Stimulated activated effector memory CD8-positive, alpha-beta T cell treated with anti-CD3 and anti-CD28 coated beads, Interleukin-12 subunit alpha, Interleukin-12 subunit beta, amount 100 ng/mL, for 72 hours (primary cell): ENCODE results near the gene PDZD4.

Source experiments
- ATAC-seq: fragments of 150-1000 bp; cut with Tn5 transposase; 2 replicates; pipeline ENCODE4 v1.10.0; 2021
- DNase-seq, 2 donors: peaks; one replicate each; pipeline ENCODE4 v3.0.0; 2021 to 2022; ENCODE audit warnings: low spot score in 2 of 2
- H3K27ac Mint-ChIP-seq: one replicate; pipeline ENCODE4 v1.8.0; 2022; ENCODE audit warnings: mild to moderate bottlenecking, mixed read lengths
- H3K36me3 Mint-ChIP-seq: one replicate; pipeline ENCODE4 v1.8.0; 2022; ENCODE audit warnings: mild to moderate bottlenecking, mixed read lengths
- H3K4me1 Mint-ChIP-seq: one replicate; pipeline ENCODE4 v1.8.0; 2022; ENCODE audit warnings: mixed read lengths
- H3K4me3 Mint-ChIP-seq: one replicate; pipeline ENCODE4 v1.8.0; 2022; ENCODE audit warnings: mild to moderate bottlenecking, mixed read lengths
- H3K9me3 Mint-ChIP-seq: one replicate; pipeline ENCODE4 v1.8.0; 2022; ENCODE audit warnings: mixed read lengths

The PDZD4 gene

GRCh38 chrX:153761863-153762262 is 68.5 kb downstream of the PDZD4 start:
- no peak overlapping the region for H3K4me3 Mint-ChIP-seq
- H3K4me1 Mint-ChIP-seq: peaks cover 7% of the 10 kb centered on the region
- H3K9me3 Mint-ChIP-seq: no peaks in the 10 kb centered on the region
- no peaks in the 10 kb centered on the region for H3K36me3 Mint-ChIP-seq
- ATAC-seq (no peak), DNase-seq (no peak)
- H3K27ac Mint-ChIP-seq: no peak overlapping the region

GRCh38 chrX:153755136-153755535 is 75.2 kb downstream of the PDZD4 start:
- Mint-ChIP-seq H3K27ac (no peak overlapping the region), H3K4me3 (no peak overlapping the region), H3K9me3 (no peaks in the 10 kb centered on the region), H3K36me3 (no peaks in the 10 kb centered on the region), H3K4me1 (no peaks in the 10 kb centered on the region)
- DNase-seq (no peak), ATAC-seq (no peak)
